ENCODE data around the gene OBP2B. TPM values are rescaled to one million over a fixed set of nuclear protein-coding genes. Genes with fewer than 3 reads are reported as not detected.
A peak's percentile ranks its signal among the peaks of the same experiment; 100 is the strongest.

OBP2B gene
- polyA plus RNA-seq, 3 donors = not detected

GRCh38 chr9:133250741-133251170 is 41.7 kb upstream of the OBP2B start:
- H4K20me1 ChIP-seq (ENCODE audit: insufficient read depth, low read length) = no peaks in the 10 kb centered on the region
- H3K9me3 Mint-ChIP-seq = peaks cover 0 to 3% (median 0%) of the 10 kb centered on the region in 7 donors
- intact Hi-C loops (cut with micrococcal nuclease) = no loop called here
- no peak for DNase-seq
- peaks cover 0 to 3% of the 10 kb centered on the region in 2 donors for H3K27me3 ChIP-seq (ENCODE audit: control insufficient read depth in 2 of 2, insufficient read depth in 2 of 2, low read length in 2 of 2)
- no peaks in the 10 kb centered on the region for H3K79me2 ChIP-seq (ENCODE audit: insufficient read depth, low read length)
- no peaks in the 10 kb centered on the region for H3K9me3 ChIP-seq (replicated peaks in 1 of 2; ENCODE audit: control insufficient read depth in 1 of 2, insufficient read depth in 1 of 2, low read length in 2 of 2)
- peak overlapping the region in 1 of 7 donors; percentile 21 for H3K27ac Mint-ChIP-seq
- no peak for TF ChIP-seq CTCF (IDR thresholded peaks at IDR 0.05)
- 100% methylated on average over 1 of the region's 5 CpGs for WGBS (ENCODE audit: insufficient coverage)
- no peak overlapping the region for H3K4me3 ChIP-seq (replicated peaks in 1 of 3; ENCODE audit: low read depth in 2 of 3, low read length in 3 of 3)
- no peak overlapping the region for H2AFZ ChIP-seq (ENCODE audit: insufficient read depth, low read depth, low read length, poor library complexity, severe bottlenecking)
- no peaks in the 10 kb centered on the region for H3K4me1 Mint-ChIP-seq
- peaks cover 0 to 13% of the 10 kb centered on the region in 2 donors for H3K4me1 ChIP-seq (ENCODE audit: control insufficient read depth in 1 of 2, insufficient read depth in 2 of 2, low read length in 2 of 2)
- no peak overlapping the region for H3K4me3 Mint-ChIP-seq
- no peaks in the 10 kb centered on the region for H3K36me3 ChIP-seq (replicated peaks in 1 of 2; ENCODE audit: control insufficient read depth in 1 of 2, insufficient read depth in 2 of 2, low read length in 2 of 2)
- peaks cover 0 to 2% (median 0%) of the 10 kb centered on the region in 3 donors for H3K27me3 Mint-ChIP-seq (ENCODE audit: low read depth in 3 of 3)
- no peak overlapping the region for H3K9ac ChIP-seq (ENCODE audit: insufficient read depth, low read length, poor library complexity, severe bottlenecking)
- no peak overlapping the region for H3K4me2 ChIP-seq (replicated peaks; ENCODE audit: extremely low read depth, low read length, poor library complexity, severe bottlenecking)
- no peaks in the 10 kb centered on the region for H3K36me3 Mint-ChIP-seq
- no peak overlapping the region for H3K27ac ChIP-seq (ENCODE audit: low read depth in 1 of 2, low read length in 2 of 2)

GRCh38 chr9:133249337-133249736 is 40.3 kb upstream of the OBP2B start:
- Histone ChIP-seq H3K36me3 (replicated peaks in 1 of 2; ENCODE audit: control insufficient read depth in 1 of 2, insufficient read depth in 2 of 2, low read length in 2 of 2) (no peaks in the 10 kb centered on the region), H3K4me1 (ENCODE audit: control insufficient read depth in 1 of 2, insufficient read depth in 2 of 2, low read length in 2 of 2) (peaks cover 0 to 13% of the 10 kb centered on the region in 2 donors), H3K9ac (ENCODE audit: insufficient read depth, low read length, poor library complexity, severe bottlenecking) (no peak overlapping the region), H3K4me3 (replicated peaks in 1 of 3; ENCODE audit: low read depth in 2 of 3, low read length in 3 of 3) (no peak overlapping the region), H2AFZ (ENCODE audit: insufficient read depth, low read depth, low read length, poor library complexity, severe bottlenecking) (no peak overlapping the region), H3K4me2 (replicated peaks; ENCODE audit: extremely low read depth, low read length, poor library complexity, severe bottlenecking) (no peak overlapping the region), H3K79me2 (ENCODE audit: insufficient read depth, low read length) (no peaks in the 10 kb centered on the region), H4K20me1 (ENCODE audit: insufficient read depth, low read length) (no peaks in the 10 kb centered on the region), H3K9me3 (replicated peaks in 1 of 2; ENCODE audit: control insufficient read depth in 1 of 2, insufficient read depth in 1 of 2, low read length in 2 of 2) (no peaks in the 10 kb centered on the region), H3K27ac (ENCODE audit: low read depth in 1 of 2, low read length in 2 of 2) (no peak overlapping the region), H3K27me3 (ENCODE audit: control insufficient read depth in 2 of 2, insufficient read depth in 2 of 2, low read length in 2 of 2) (peaks cover 0 to 3% of the 10 kb centered on the region in 2 donors)
- WGBS (ENCODE audit: insufficient coverage) = no CpG with 5 or more reads among the region's 1 CpG
- no peak for TF ChIP-seq CTCF (IDR thresholded peaks at IDR 0.05)
- no peak overlapping the region for H3K27ac Mint-ChIP-seq
- peaks cover 0 to 3% (median 0%) of the 10 kb centered on the region in 7 donors for H3K9me3 Mint-ChIP-seq
- H3K4me3 Mint-ChIP-seq = no peak overlapping the region
- H3K27me3 Mint-ChIP-seq (ENCODE audit: low read depth in 3 of 3) = peaks cover 2 to 3% (median 3%) of the 10 kb centered on the region in 3 donors
- no peaks in the 10 kb centered on the region for H3K4me1 Mint-ChIP-seq
- intact Hi-C loops (cut with micrococcal nuclease) = no loop called here
- no peaks in the 10 kb centered on the region for H3K36me3 Mint-ChIP-seq
- no peak for DNase-seq
